BLaER1 (cell line): ENCODE data around the gene COL6A1.

Source experiments
- H3K27ac ChIP-seq: shearing (Covaris generic); formaldehyde crosslinking; 2 replicates; pipeline ENCODE4 v1.8.1; 2022
- H3K27me3 ChIP-seq: shearing (Covaris generic); formaldehyde crosslinking; 2 replicates; pipeline ENCODE4 v1.8.1; 2022
- H3K36me3 ChIP-seq: shearing (Covaris generic); formaldehyde crosslinking; 2 replicates; pipeline ENCODE4 v1.8.1; 2022
- H3K4me1 ChIP-seq: shearing (Covaris generic); formaldehyde crosslinking; 2 replicates; pipeline ENCODE4 v1.8.1; 2022
- H3K4me2 ChIP-seq: shearing (Covaris generic); formaldehyde crosslinking; 2 replicates; pipeline ENCODE4 v1.8.1; 2022
- H3K4me3 ChIP-seq: shearing (Covaris generic); formaldehyde crosslinking; 2 replicates; pipeline ENCODE4 v1.8.1; 2022
- H3K9ac ChIP-seq: shearing (Covaris generic); formaldehyde crosslinking; 2 replicates; pipeline ENCODE4 v1.8.1; 2022
- H3K9me3 ChIP-seq: shearing (Covaris generic); formaldehyde crosslinking; 2 replicates; pipeline ENCODE4 v1.8.1; 2022
- H4K20me1 ChIP-seq: shearing (Covaris generic); formaldehyde crosslinking; 2 replicates; pipeline ENCODE4 v1.8.1; 2022
- Cebpa-rat ChIP-seq: shearing (Covaris generic); IDR thresholded peaks from 2 replicates; pipeline ENCODE4 v1.8.1; 2022

Gene COL6A1

DNA sequence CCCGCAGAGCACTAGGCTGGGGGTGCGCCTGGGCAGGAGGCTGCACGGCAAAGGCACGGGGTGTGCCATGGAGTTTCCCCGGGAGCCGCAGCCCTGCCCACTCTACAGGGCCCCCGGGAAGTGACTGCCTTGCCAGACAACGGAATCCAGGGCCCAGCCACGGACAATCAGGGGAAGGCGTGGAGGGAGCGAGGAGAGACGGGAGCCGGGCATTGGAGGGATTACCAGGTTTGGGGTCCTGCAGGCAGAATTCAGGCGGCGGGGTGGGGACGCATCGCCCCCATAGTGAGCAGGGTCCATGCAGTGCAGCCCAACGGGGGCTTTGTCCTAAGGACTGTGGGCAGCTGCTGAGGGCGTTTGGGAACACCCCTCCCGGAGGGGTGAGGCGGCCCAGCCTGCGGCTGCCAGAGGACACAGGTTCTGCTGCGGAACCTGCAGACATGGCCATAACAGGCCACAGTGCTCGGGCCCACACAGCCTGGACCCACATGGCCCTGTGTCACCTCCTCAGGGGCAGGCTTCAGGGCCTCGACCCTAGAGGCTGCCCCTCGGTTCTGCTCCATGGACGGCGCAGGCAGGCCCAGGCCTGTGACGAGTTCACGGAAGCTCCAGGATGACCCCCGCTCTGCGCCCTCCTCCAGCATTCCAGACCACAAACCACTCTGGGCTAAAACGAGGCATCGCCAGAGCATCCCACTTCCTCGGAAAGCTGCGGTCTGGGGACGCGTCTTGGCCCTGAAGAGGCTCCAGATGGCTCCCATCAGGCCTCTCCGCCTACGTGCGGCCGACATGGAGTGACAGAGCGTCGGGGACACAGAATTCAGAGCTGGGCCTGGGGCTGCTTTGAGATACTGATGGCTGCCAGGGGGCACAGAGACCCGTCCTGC is 54.5 kb downstream of the COL6A1 start:
- no peak for TF ChIP-seq Cebpa-rat
- H3K27me3 ChIP-seq, result no peaks in the 10 kb centered on the region
- H3K9ac ChIP-seq, result no peak overlapping the region
- H3K9me3 ChIP-seq, result no peaks in the 10 kb centered on the region
- no peaks in the 10 kb centered on the region for H4K20me1 ChIP-seq
- H3K4me3 ChIP-seq, result no peak overlapping the region
- H3K4me2 ChIP-seq, result no peak overlapping the region
- H3K27ac ChIP-seq, result no peak overlapping the region
- no peaks in the 10 kb centered on the region for H3K36me3 ChIP-seq
- peaks cover 31% of the 10 kb centered on the region; the same call in 1 of the 2 replicates for H3K4me1 ChIP-seq

DNA sequence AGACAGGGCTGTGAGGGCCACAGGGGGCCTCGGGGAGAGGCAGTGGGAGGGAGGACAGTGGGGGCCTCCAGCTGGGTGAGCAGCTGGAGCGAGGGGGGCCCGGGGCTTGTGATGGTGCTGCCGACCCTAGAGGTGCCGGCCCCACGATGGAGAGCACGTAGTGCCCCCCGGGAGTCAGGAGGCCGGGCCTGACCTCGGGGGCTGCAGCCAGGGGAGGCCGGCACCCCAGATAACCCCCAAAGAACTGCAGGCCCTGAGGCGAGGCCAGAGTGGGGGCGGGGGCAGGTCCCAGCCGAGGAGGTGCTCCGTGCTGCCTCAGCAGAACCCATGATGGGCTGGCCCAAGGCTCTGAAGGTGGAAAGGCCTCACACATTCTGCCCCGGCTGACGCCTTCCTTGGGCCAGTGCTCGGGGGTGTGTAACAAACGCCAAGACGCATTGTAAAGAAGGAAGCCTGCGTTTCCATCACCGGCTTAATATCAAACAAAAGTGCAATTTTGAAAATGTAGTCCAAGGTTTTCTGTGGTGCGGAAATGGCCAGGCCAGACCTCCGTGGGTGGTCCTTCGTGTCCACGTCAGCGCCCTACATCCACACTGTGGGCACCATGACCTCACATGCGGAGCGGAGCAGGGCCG is 55.2 kb downstream of the COL6A1 start:
- no peak overlapping the region for H3K27ac ChIP-seq
- H3K4me1 ChIP-seq, result peaks cover 31% of the 10 kb centered on the region; the same call in 1 of the 2 replicates
- H3K4me3 ChIP-seq, result no peak overlapping the region
- H3K4me2 ChIP-seq, result no peak overlapping the region
- H3K27me3 ChIP-seq, result no peaks in the 10 kb centered on the region
- no peak overlapping the region for H3K9ac ChIP-seq
- TF ChIP-seq Cebpa-rat, result no peak
- H3K9me3 ChIP-seq, result no peaks in the 10 kb centered on the region
- H4K20me1 ChIP-seq, result no peaks in the 10 kb centered on the region
- no peaks in the 10 kb centered on the region for H3K36me3 ChIP-seq

- H3K4me2 ChIP-seq, result no peak overlapping the region
- no peak overlapping the region for H3K9ac ChIP-seq
- no peaks in the 10 kb centered on the region for H3K9me3 ChIP-seq
These were observed 56.1 kb downstream of the COL6A1 start for GRCh38 chr21:46037331-46038325.

DNA sequence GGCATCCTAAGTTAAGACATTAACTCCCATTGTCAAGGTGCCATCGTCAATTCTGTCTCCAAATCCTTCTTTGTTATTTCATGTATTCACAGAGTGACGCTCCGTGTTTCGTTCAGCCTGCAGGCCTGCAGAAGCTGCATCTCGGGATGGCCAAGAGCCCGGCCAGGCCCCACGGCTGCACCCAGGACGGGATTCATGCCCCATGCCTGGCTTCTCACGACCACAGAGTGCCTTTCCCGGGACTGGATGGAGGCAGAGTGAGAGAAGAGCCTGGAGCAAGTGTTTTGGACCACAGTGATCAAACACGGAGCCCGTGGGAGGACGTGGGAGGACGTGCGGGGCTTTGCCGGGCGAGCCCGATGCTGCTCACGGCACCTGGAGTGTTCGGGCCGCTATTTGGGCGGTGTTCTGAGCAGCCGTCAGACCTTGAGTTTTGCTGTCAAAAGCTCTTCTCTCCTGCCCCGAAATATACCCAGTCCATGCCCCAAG is 56.8 kb downstream of the COL6A1 start:
- Histone ChIP-seq H3K9me3 (no peaks in the 10 kb centered on the region), H3K9ac (no peak overlapping the region), H3K4me3 (no peak overlapping the region), H3K36me3 (no peaks in the 10 kb centered on the region), H4K20me1 (no peaks in the 10 kb centered on the region), H3K27me3 (no peaks in the 10 kb centered on the region), H3K27ac (no peak overlapping the region), H3K4me1 (peaks cover 31% of the 10 kb centered on the region; the same call in 1 of the 2 replicates), H3K4me2 (no peak overlapping the region)
- TF ChIP-seq Cebpa-rat, result no peak

More at GRCh38 chr21:46037331-46038325, 56.1 kb downstream of the COL6A1 start:
- H3K4me3 ChIP-seq, result no peak overlapping the region
- H3K4me1 ChIP-seq, result peaks cover 31% of the 10 kb centered on the region; the same call in 1 of the 2 replicates
- no peak overlapping the region for H3K27ac ChIP-seq
- no peaks in the 10 kb centered on the region for H4K20me1 ChIP-seq
- H3K27me3 ChIP-seq, result no peaks in the 10 kb centered on the region
- no peak for TF ChIP-seq Cebpa-rat
- H3K36me3 ChIP-seq, result no peaks in the 10 kb centered on the region

GRCh38 chr21:46038871-46039397 is 57.4 kb downstream of the COL6A1 start:
- no peaks in the 10 kb centered on the region for H3K36me3 ChIP-seq
- TF ChIP-seq Cebpa-rat, result no peak
- no peak overlapping the region for H3K9ac ChIP-seq
- H3K4me3 ChIP-seq, result no peak overlapping the region
- no peak overlapping the region for H3K27ac ChIP-seq
- peaks cover 31% of the 10 kb centered on the region; the same call in 1 of the 2 replicates for H3K4me1 ChIP-seq
- H4K20me1 ChIP-seq, result no peaks in the 10 kb centered on the region
- no peak overlapping the region for H3K4me2 ChIP-seq
- no peaks in the 10 kb centered on the region for H3K27me3 ChIP-seq
- H3K9me3 ChIP-seq, result no peaks in the 10 kb centered on the region

GRCh38 chr21:46039891-46040660 is 58.5 kb downstream of the COL6A1 start:
- Histone ChIP-seq H3K9ac (no peak overlapping the region), H3K4me1 (peaks cover 31% of the 10 kb centered on the region; the same call in 1 of the 2 replicates), H3K4me2 (no peak overlapping the region), H3K27ac (no peak overlapping the region), H3K36me3 (no peaks in the 10 kb centered on the region), H3K27me3 (no peaks in the 10 kb centered on the region), H3K4me3 (no peak overlapping the region), H3K9me3 (no peaks in the 10 kb centered on the region), H4K20me1 (no peaks in the 10 kb centered on the region)
- TF ChIP-seq Cebpa-rat, result no peak

GRCh38 chr21:46040707-46041106 is 59.1 kb downstream of the COL6A1 start:
- no peaks in the 10 kb centered on the region for H3K9me3 ChIP-seq
- H3K4me1 ChIP-seq, result peaks cover 31% of the 10 kb centered on the region; the same call in 1 of the 2 replicates
- no peaks in the 10 kb centered on the region for H3K36me3 ChIP-seq
- H3K27ac ChIP-seq, result no peak overlapping the region
- no peaks in the 10 kb centered on the region for H3K27me3 ChIP-seq
- no peak for TF ChIP-seq Cebpa-rat
- H4K20me1 ChIP-seq, result no peaks in the 10 kb centered on the region
- no peak overlapping the region for H3K9ac ChIP-seq
- H3K4me3 ChIP-seq, result no peak overlapping the region
- H3K4me2 ChIP-seq, result no peak overlapping the region

DNA sequence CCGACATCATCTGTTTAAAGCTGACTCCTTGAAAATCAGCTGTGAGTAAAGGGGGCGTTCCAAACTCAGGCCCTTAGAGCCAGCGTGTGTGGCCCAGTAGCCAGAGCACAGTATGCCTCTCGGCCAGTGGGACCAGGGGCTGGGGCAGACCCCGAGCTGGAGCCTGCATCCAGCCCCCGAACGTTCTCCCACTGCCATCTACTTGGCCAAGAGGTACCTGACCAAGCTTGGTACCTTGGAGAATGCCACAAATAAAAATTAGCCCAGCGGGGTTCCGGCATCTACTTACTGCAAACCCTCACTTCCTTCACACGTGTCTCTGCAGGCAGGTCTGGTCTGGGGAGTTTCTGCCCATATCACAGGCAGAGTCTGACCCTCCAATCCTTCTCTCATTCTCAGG is 59.6 kb downstream of the COL6A1 start:
- H3K4me1 ChIP-seq, result peaks cover 29% of the 10 kb centered on the region; the same call in 1 of the 2 replicates
- no peak overlapping the region for H3K9ac ChIP-seq
- no peak overlapping the region for H3K4me3 ChIP-seq
- no peaks in the 10 kb centered on the region for H3K36me3 ChIP-seq
- TF ChIP-seq Cebpa-rat, result no peak
- no peaks in the 10 kb centered on the region for H4K20me1 ChIP-seq
- no peak overlapping the region for H3K27ac ChIP-seq
- no peaks in the 10 kb centered on the region for H3K27me3 ChIP-seq
- no peak overlapping the region for H3K4me2 ChIP-seq
- H3K9me3 ChIP-seq, result no peaks in the 10 kb centered on the region
